ENCODE data around the gene CCDC186.

CCDC186 gene

GRCh38 chr10:114173921-114174694 is at the start of gene CCDC186:
Gene CCDC186, minus strand, starts transcription at chr10:114174203. Its CDS starts 10,935 bp downstream, at chr10:114163268.
- H3K27me3 Mint-ChIP-seq, result peaks cover 5% of the 10 kb centered on the region
- H3K4me1 Mint-ChIP-seq, result peaks cover 31% of the 10 kb centered on the region
- H3K4me3 Mint-ChIP-seq, result peak within 1 kb of the TSS; percentile 100
- peaks cover 11% of the 10 kb centered on the region for H3K36me3 Mint-ChIP-seq (ENCODE audit: insufficient read depth)
- no peaks in the 10 kb centered on the region for H3K9me3 Mint-ChIP-seq
- ATAC-seq (replicated peaks; ENCODE audit: extremely low read depth, poor library complexity, severe bottlenecking) (peak; percentile 98), DNase-seq (ENCODE audit: low spot score in 2 of 2) (peak; percentile 96 to 98)
- H3K27ac Mint-ChIP-seq (ENCODE audit: low read depth), result peak within 1 kb of the TSS; percentile 98

DNA sequence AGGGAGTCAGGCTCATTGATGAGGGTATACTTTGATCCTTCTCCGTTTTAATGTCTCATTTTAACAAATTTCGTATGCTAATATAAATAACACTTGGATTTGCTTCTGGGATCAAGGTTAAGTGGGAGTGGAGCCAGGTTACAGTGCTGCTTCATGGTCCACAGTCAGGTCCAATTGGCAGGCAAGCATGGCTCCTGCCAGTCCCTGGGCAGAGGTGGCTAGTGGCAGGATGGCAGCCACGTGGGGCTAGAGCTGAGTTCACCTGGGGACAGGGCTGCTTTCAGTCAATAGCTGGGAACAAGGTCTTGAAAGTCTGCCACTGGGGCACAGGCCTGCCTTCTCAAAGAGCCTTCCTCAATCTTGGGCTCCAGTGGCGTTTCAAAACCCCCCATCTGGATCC is 49.1 kb upstream of the CCDC186 start:
- H3K27me3 Mint-ChIP-seq, result peaks cover 70% of the 10 kb centered on the region
- H3K9me3 Mint-ChIP-seq, result no peaks in the 10 kb centered on the region

DNA sequence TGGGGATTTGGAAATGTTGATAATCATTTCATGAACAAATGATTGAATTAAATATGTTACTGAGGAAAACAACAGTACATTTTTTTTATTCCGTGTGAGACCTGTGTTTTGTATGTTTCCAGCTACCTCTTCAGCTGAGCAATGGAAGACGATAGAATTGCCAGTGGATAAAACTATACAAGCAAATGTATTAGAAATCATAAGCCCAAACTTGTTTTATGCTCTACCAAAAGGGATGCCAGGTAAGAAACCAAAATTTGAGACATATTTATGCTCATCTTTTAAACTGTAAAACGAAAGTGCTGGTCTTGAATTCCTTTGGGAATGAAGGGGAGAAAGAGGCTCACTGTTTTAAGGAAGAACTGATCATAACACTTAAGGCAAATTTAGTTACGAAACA is 47.2 kb upstream of the CCDC186 start:
- DNase-seq (ENCODE audit: low spot score in 2 of 2) (no peak), ATAC-seq (replicated peaks; ENCODE audit: extremely low read depth, poor library complexity, severe bottlenecking) (no peak)
- H3K27ac Mint-ChIP-seq (ENCODE audit: low read depth), result no peak overlapping the region
- no peaks in the 10 kb centered on the region for H3K9me3 Mint-ChIP-seq
- no peak overlapping the region for H3K4me3 Mint-ChIP-seq
- H3K4me1 Mint-ChIP-seq, result no peaks in the 10 kb centered on the region
- H3K27me3 Mint-ChIP-seq, result peaks cover 67% of the 10 kb centered on the region
- H3K36me3 Mint-ChIP-seq (ENCODE audit: insufficient read depth), result no peaks in the 10 kb centered on the region

More for the DNA sequence above, 49.1 kb upstream of the CCDC186 start:
- Mint-ChIP-seq H3K36me3 (ENCODE audit: insufficient read depth) (no peaks in the 10 kb centered on the region), H3K4me3 (no peak overlapping the region), H3K4me1 (no peaks in the 10 kb centered on the region), H3K27ac (ENCODE audit: low read depth) (no peak overlapping the region)
- ATAC-seq (replicated peaks; ENCODE audit: extremely low read depth, poor library complexity, severe bottlenecking) (no peak), DNase-seq (ENCODE audit: low spot score in 2 of 2) (no peak)

DNA sequence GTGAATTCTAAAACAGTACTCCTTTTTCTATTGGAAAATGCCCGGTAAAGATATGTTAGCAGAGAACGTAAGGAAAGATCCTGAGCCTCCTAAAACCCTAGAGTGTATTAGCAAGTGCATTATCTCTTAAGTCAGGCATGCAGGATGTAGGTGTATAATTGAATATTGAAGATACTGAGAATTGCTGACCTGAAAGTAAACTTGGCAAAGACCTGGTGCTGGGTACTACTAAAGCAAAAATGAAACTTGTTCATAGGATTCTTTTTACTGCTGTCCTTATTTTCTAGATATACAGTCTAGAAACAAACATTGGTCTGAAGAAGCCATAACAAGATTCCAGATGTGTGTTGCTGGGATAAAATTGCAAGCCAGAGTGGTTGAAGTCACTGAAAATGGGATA is 46.3 kb upstream of the CCDC186 start:
- H3K4me1 Mint-ChIP-seq, result no peaks in the 10 kb centered on the region
- no peak overlapping the region for H3K27ac Mint-ChIP-seq (ENCODE audit: low read depth)
- H3K27me3 Mint-ChIP-seq, result peaks cover 61% of the 10 kb centered on the region
- no peaks in the 10 kb centered on the region for H3K36me3 Mint-ChIP-seq (ENCODE audit: insufficient read depth)
- H3K9me3 Mint-ChIP-seq, result no peaks in the 10 kb centered on the region
- DNase-seq (ENCODE audit: low spot score in 2 of 2) (no peak), ATAC-seq (replicated peaks; ENCODE audit: extremely low read depth, poor library complexity, severe bottlenecking) (no peak)
- H3K4me3 Mint-ChIP-seq, result no peak overlapping the region

GRCh38 chr10:114215033-114215432 is 41.0 kb upstream of the CCDC186 start:
- Mint-ChIP-seq H3K4me3 (no peak overlapping the region), H3K4me1 (no peaks in the 10 kb centered on the region), H3K36me3 (ENCODE audit: insufficient read depth) (no peaks in the 10 kb centered on the region)

GRCh38 chr10:114212153-114212552 is 38.1 kb upstream of the CCDC186 start:
- Mint-ChIP-seq H3K4me1 (no peaks in the 10 kb centered on the region), H3K27ac (ENCODE audit: low read depth) (no peak overlapping the region), H3K4me3 (no peak overlapping the region), H3K36me3 (ENCODE audit: insufficient read depth) (no peaks in the 10 kb centered on the region), H3K9me3 (no peaks in the 10 kb centered on the region), H3K27me3 (peaks cover 13% of the 10 kb centered on the region)
- ATAC-seq (replicated peaks; ENCODE audit: extremely low read depth, poor library complexity, severe bottlenecking), result no peak
- DNase-seq (ENCODE audit: low spot score in 2 of 2), result no peak

More at GRCh38 chr10:114215033-114215432, 41.0 kb upstream of the CCDC186 start:
- no peak for ATAC-seq (replicated peaks; ENCODE audit: extremely low read depth, poor library complexity, severe bottlenecking)
- Mint-ChIP-seq H3K27me3 (peaks cover 19% of the 10 kb centered on the region), H3K27ac (ENCODE audit: low read depth) (no peak overlapping the region), H3K9me3 (no peaks in the 10 kb centered on the region)
- no peak for DNase-seq (ENCODE audit: low spot score in 2 of 2)

DNA sequence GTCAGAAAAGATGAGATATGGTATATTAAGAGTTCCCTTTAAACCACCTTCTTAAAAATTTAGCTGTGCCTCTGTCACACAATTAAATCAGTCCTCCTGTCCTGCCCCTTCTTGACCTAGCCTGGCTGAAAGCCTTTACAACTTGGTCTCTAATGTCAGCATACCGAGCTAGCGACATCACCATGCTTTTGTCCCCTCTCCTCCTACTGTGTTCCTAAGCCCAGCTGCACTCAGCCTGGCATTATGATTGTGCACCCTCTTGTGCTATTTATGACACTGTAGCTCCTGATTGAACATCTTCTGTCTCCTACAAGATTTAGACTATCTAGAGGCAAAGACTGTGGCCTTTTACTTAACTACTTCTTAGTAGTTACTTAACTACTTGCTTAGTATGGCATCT is 34.3 kb upstream of the CCDC186 start:
- Mint-ChIP-seq H3K4me3 (no peak overlapping the region), H3K4me1 (no peaks in the 10 kb centered on the region), H3K36me3 (ENCODE audit: insufficient read depth) (no peaks in the 10 kb centered on the region), H3K9me3 (no peaks in the 10 kb centered on the region), H3K27me3 (peaks cover 21% of the 10 kb centered on the region), H3K27ac (ENCODE audit: low read depth) (no peak overlapping the region)
- ATAC-seq (replicated peaks; ENCODE audit: extremely low read depth, poor library complexity, severe bottlenecking), result no peak
- DNase-seq (ENCODE audit: low spot score in 2 of 2), result no peak

GRCh38 chr10:114207349-114207748 is 33.3 kb upstream of the CCDC186 start:
- Mint-ChIP-seq H3K4me3 (no peak overlapping the region), H3K9me3 (no peaks in the 10 kb centered on the region), H3K27ac (ENCODE audit: low read depth) (no peak overlapping the region), H3K4me1 (no peaks in the 10 kb centered on the region), H3K36me3 (ENCODE audit: insufficient read depth) (no peaks in the 10 kb centered on the region), H3K27me3 (peaks cover 31% of the 10 kb centered on the region)
- DNase-seq (ENCODE audit: low spot score in 2 of 2) (no peak), ATAC-seq (replicated peaks; ENCODE audit: extremely low read depth, poor library complexity, severe bottlenecking) (no peak)

- DNase-seq (ENCODE audit: low spot score in 2 of 2), result no peak
- H3K27me3 Mint-ChIP-seq, result peaks cover 35% of the 10 kb centered on the region
- H3K27ac Mint-ChIP-seq (ENCODE audit: low read depth), result no peak overlapping the region
- no peaks in the 10 kb centered on the region for H3K36me3 Mint-ChIP-seq (ENCODE audit: insufficient read depth)
- H3K4me3 Mint-ChIP-seq, result no peak overlapping the region
- H3K9me3 Mint-ChIP-seq, result no peaks in the 10 kb centered on the region
- ATAC-seq (replicated peaks; ENCODE audit: extremely low read depth, poor library complexity, severe bottlenecking), result no peak
- no peaks in the 10 kb centered on the region for H3K4me1 Mint-ChIP-seq
Observed at GRCh38 chr10:114206902-114207301, 32.9 kb upstream of the CCDC186 start.

DNA sequence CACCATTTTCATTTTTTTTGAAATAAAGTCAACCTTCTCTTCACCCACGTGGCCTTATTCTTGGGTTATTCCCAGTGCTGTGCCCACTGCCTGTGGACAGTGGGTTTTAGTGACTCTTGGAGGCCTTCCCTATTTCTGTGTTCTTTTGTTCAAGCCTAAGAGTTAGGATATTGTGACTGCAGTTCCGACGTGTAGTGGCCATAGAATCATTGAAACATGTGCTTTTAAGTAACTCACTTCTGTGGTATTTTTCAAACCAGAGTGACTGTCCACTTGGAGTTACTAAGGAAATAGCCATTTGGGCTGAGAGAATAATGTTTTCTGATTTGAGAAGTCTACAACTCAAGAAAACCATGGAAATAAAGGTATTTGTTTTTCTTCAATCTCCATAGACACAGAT is 28.8 kb upstream of the CCDC186 start:
- Mint-ChIP-seq H3K4me1 (no peaks in the 10 kb centered on the region), H3K9me3 (no peaks in the 10 kb centered on the region), H3K4me3 (no peak overlapping the region), H3K36me3 (ENCODE audit: insufficient read depth) (no peaks in the 10 kb centered on the region), H3K27ac (ENCODE audit: low read depth) (no peak overlapping the region), H3K27me3 (peaks cover 71% of the 10 kb centered on the region)
- no peak for ATAC-seq (replicated peaks; ENCODE audit: extremely low read depth, poor library complexity, severe bottlenecking)
- DNase-seq (ENCODE audit: low spot score in 2 of 2), result no peak

GRCh38 chr10:114199239-114199638 is 25.2 kb upstream of the CCDC186 start:
- no peaks in the 10 kb centered on the region for H3K9me3 Mint-ChIP-seq
- DNase-seq (ENCODE audit: low spot score in 2 of 2) (no peak), ATAC-seq (replicated peaks; ENCODE audit: extremely low read depth, poor library complexity, severe bottlenecking) (no peak)
- H3K27ac Mint-ChIP-seq (ENCODE audit: low read depth), result no peak overlapping the region
- no peak overlapping the region for H3K4me3 Mint-ChIP-seq
- no peaks in the 10 kb centered on the region for H3K36me3 Mint-ChIP-seq (ENCODE audit: insufficient read depth)
- peaks cover 98% of the 10 kb centered on the region for H3K27me3 Mint-ChIP-seq
- no peaks in the 10 kb centered on the region for H3K4me1 Mint-ChIP-seq

- Mint-ChIP-seq H3K36me3 (ENCODE audit: insufficient read depth) (peaks cover 1% of the 10 kb centered on the region), H3K27me3 (peaks cover 73% of the 10 kb centered on the region), H3K4me3 (no peak overlapping the region), H3K27ac (ENCODE audit: low read depth) (no peak overlapping the region), H3K4me1 (no peaks in the 10 kb centered on the region), H3K9me3 (no peaks in the 10 kb centered on the region)
- no peak for ATAC-seq (replicated peaks; ENCODE audit: extremely low read depth, poor library complexity, severe bottlenecking)
- DNase-seq (ENCODE audit: low spot score in 2 of 2), result no peak
Observed at GRCh38 chr10:114195079-114195478, 21.1 kb upstream of the CCDC186 start.

DNA sequence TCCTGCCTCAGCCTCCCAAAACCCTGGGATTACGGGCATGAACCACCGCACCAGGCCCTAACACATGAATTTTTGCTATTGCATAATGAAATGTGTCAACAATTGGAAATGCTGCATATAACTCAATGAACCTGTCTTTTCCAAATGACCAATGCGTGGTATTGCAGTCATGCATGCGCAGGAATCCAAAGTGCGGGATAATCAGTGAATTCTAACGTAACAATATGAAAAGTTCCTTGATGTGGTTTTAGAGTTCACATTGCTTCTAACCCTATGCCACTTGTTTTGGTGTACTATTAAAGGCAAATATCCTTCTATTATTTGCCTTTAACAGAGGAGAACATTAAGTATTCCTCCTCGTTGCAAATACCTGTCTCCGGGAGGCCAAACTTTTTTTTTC is 15.7 kb upstream of the CCDC186 start:
- Mint-ChIP-seq H3K4me3 (no peak overlapping the region), H3K27ac (ENCODE audit: low read depth) (no peak overlapping the region), H3K27me3 (peaks cover 45% of the 10 kb centered on the region), H3K9me3 (no peaks in the 10 kb centered on the region), H3K36me3 (ENCODE audit: insufficient read depth) (peaks cover 3% of the 10 kb centered on the region), H3K4me1 (no peaks in the 10 kb centered on the region)
- ATAC-seq (replicated peaks; ENCODE audit: extremely low read depth, poor library complexity, severe bottlenecking), result no peak
- no peak for DNase-seq (ENCODE audit: low spot score in 2 of 2)

Measured in central memory CD8-positive, alpha-beta T cell (primary cell).